NOMO-1 treated with DMSO at 0.1 percent for 48 hours (cell line): ENCODE data around the gene CAT.

ENCODE experiments used
- DNase-seq: peaks from one replicate; lab custom pipeline; 2025; ENCODE audit not compliant: unreplicated experiment; lab: John Stamatoyannopoulos, UW

The CAT gene

GRCh38 chr11:34493926-34494595 is 55.3 kb downstream of the CAT start:
- no peak for DNase-seq

DNA sequence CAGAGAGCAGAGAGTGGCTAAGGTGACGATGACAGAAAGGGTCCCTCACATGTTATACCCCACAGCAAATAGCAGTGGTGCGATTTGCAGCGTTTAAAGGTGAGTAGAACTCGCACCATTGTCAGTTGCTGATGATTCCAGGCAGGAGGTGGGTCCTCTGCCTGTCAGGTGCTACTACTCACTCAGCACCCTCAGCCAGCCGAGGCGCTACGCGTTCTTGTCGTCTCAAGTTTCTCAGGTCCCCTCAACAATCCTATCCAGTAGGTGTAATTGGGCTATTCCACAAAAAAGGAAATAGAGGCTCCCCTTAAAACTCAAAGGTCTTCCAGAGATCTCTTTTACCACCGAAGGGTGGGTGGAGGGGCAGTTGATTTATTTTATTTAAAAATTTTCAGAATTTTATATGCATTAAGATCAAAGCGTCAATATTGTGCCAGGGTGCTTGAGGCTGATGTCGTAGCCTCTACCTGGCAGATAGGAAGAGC is 56.5 kb downstream of the CAT start:
- no peak for DNase-seq

GRCh38 chr11:34495724-34496377 is 57.1 kb downstream of the CAT start:
- no peak for DNase-seq

GRCh38 chr11:34499719-34500500 is 61.2 kb downstream of the CAT start:
- no peak for DNase-seq

DNA sequence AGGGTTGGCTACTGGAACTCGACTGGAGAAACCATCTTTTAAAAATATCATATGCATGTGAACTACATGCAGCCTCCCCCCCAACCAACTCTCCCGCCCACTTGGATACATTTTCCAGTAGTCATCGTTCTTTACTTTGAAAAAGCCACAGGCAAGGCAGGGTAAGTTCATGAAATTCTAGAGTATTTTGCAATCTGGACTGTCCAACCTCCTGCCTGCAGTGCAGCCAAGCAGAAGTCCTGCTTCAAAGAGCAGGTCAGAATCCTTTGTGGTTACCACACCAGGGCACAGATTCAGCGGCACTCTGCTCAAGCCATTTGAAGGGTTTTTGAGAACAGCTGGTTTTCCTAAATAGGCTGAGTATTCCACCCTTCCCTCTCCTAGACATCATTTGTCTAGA is 62.8 kb downstream of the CAT start:
- peak; percentile 72 for DNase-seq

- DNase-seq: no peak
Observed at GRCh38 chr11:34501949-34502348, 63.2 kb downstream of the CAT start.

DNA sequence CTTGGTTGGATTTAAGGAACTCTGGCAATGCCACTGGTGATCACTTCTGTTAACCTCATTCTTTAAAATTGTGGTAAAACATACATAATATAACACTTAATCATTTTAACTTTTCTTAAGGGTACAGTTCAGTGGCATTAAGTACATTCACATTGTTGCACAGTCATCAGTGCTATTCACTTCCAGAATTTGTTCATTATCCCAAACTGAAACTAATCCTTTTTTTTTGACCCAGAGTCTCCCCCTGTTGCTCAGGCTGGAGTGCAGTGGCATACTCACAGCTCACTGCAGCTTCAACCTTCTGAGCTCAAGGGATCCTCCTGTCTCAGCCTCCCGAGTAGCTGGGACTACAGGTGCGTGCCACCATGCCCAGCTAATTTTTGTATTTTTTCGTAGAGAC is 64.2 kb downstream of the CAT start:
- no peak for DNase-seq

GRCh38 chr11:34505874-34506273 is 67.1 kb downstream of the CAT start:
- DNase-seq: no peak

DNA sequence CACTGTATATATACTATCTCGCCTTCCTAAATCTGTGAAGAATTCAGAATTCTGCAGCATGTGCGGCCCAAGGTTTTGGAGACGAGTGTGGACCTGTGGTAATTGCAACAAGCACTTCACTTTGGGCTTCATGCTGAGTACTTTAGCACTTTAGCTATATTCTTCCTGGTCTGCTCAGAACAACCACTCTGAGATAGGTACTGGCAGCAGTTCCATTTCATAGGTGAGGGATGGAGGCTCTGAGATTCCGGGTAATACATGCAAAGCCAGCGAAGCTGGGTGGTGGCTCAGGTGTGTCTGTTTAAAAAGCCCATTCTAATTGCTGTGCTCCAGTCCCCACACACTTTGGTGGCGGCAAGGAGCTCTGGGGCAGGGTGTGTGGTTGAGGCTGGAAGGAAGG is 68.4 kb downstream of the CAT start:
- DNase-seq: no peak

DNA sequence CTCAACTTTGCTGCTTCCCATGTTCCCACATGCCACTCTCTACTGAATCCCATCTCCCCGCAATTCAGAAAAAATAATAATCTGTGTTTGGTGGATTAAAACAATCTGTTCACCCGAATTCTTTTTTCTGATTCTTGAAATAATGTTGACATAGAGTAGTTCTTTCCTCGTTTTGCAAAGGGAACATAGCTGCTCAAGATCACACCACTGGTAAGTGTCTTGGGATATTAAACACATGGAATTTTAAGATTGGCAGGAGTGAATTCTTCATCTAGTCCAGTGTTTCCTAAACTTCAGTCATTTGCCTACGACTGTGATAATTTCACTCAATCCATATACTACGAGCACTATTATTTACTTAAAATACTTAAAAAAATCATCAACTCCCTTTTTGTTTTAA is 68.9 kb downstream of the CAT start:
- DNase-seq: no peak

- DNase-seq: no peak
Observed at GRCh38 chr11:34508524-34508923, 69.8 kb downstream of the CAT start.

- peak; percentile 41 for DNase-seq
Observed at GRCh38 chr11:34509336-34509876, 70.7 kb downstream of the CAT start.

DNA sequence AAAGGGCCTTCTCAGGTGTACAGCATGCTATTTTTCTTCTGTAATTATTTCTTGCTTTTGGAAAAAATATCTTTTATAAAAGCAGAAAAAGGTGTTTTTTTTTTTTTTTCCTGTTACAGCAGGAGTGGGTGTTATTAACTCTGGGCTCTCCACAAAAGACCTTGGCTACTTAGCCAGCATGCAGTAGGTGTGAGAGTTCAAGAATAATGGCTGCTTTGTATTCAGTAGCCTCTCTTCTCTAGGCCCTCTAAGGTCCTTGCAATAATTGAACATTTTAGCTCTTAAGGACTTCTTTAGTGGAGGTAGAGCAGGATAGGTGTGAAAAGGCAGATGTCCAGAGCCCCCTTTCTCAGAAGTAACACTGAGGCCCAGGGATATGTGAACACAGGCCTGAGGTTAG is 71.5 kb downstream of the CAT start:
- DNase-seq: no peak

DNA sequence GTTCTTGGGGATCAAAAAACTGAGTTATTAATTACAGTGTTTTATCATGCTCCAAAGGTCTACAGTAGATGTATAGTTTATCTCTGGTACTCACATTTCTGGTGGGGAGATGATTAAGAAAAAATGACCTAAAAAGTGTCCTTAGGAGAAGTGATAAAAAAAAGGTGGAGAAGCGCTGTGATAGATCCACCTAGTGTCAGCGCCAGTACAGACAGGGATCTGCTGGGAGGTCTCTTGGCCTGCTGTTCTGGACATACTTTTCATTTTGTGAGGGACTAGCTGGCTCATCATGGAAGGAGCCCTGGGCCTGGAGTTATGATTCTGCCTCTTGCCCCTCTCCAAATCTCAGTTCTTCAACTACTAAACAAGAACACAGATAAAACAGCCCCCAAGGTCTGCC is 71.9 kb downstream of the CAT start:
- DNase-seq: no peak

- peak; percentile 26 for DNase-seq
Observed at GRCh38 chr11:34512840-34513681, 74.3 kb downstream of the CAT start.

- DNase-seq: no peak
Observed at GRCh38 chr11:34513682-34514449, 75.1 kb downstream of the CAT start, which contains the start of gene ELF5. Gene ELF5 (minus strand): TSS chr11:34513794. CDS start chr11:34505749, 8,045 bp downstream.

GRCh38 chr11:34514597-34514996 is 75.9 kb downstream of the CAT start:
- no peak for DNase-seq

DNA sequence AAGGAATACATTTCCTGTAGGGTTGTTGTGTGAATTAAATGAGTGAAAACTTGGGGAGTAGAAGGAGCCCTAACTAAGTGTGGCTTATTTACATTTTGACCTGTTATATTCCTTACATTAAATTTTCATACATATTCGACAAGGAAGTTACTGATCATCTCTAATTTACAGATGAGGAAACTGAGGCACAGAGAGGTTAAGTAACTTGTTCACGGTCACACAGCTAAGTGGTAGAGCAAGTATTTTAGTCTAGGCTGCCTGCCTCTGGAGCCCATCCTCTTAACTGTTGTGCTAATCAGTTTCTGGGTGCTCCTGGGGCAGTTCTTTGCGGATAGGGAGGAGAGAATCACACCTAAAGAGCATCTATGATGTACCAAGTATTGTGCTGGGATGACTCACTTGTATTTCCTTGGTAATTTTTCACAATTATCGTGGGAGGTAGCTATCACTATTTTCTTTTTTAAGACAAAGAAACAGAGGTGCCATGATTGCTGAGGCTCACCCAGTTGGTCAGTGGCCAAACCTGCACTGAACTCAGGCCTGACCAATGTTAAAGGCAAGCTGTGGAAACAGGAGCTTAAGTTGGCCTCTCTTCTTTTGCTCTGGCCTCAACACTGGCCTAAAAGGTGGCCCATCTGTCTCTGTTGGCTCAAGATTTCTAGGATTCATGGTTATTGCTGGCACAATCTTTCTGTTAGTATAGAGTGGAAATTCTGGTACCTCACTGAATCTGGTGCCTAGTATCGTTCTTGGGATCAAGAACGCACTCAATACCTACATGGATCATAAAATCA is 77.7 kb downstream of the CAT start:
- no peak for DNase-seq

- no peak for DNase-seq
Observed at GRCh38 chr11:34519595-34520235, 81.0 kb downstream of the CAT start.
